ENCODE data around the gene ACTR10.

DNA sequence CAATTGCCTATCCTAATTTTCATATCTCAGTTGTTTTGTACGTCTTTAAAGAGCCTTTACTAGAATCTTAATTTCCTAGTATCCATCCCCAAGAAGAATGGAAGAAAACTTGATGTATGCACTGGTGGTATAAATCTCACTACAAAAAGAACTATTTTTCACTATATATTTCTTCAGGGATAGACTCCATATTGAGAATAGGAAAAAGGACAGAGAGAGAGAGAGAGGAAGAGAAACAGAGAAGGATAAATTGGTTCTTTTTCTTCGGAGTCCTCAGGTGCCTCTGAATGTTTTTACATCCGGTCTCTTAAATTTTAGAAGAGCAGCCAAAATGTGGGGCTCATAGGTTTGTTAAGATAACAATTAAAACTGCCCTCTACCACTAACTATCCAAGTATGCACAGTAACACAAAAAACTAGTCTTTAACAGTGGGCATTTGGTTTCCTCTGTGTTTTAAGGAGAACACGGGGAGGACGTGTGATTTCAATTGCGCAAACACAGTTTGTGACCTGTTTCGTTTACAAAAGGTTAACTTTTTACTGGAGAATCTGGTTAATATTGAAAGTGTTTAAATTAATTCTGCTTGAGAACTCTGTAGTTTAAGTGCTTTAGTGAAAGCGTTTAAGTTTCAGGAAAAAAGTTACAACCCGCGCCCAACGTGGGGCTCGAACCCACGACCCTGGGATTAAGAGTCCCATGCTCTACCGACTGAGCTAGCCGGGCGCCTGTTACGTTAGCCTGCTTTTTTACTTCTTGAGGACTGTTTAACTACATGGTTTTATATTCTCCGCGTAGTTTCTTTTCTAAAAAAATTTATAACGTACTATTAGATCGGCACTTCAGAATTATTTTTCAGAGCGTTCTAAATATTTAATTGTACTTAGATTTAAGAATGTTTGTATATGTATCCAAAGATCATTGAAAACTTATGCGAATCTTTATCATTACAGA is 39.6 kb downstream of the ACTR10 start:
- TF ChIP-seq, protein P1, sequence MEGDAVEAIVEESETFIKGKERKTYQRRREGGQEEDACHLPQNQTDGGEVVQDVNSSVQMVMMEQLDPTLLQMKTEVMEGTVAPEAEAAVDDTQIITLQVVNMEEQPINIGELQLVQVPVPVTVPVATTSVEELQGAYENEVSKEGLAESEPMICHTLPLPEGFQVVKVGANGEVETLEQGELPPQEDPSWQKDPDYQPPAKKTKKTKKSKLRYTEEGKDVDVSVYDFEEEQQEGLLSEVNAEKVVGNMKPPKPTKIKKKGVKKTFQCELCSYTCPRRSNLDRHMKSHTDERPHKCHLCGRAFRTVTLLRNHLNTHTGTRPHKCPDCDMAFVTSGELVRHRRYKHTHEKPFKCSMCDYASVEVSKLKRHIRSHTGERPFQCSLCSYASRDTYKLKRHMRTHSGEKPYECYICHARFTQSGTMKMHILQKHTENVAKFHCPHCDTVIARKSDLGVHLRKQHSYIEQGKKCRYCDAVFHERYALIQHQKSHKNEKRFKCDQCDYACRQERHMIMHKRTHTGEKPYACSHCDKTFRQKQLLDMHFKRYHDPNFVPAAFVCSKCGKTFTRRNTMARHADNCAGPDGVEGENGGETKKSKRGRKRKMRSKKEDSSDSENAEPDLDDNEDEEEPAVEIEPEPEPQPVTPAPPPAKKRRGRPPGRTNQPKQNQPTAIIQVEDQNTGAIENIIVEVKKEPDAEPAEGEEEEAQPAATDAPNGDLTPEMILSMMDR (IDR thresholded peaks at IDR 0.05): no peak
- TF ChIP-seq EZH2 (IDR thresholded peaks at IDR 0.05; ENCODE audit: borderline replicate concordance, insufficient read depth, low read depth, low read length, poor library complexity, severe bottlenecking): no peak

Data from B cell (primary cell).